Sigmoid colon (tissue), 3 donors: Measurements from ENCODE around the gene SPEN.

ENCODE experiments used
- POLR2A ChIP-seq, 2 donors: fragments of 450-650 bp; IDR thresholded peaks; one replicate each; pipeline ENCODE4 v1.6.1; 2016; ENCODE audit warnings: antibody characterized with exemption in 2 of 2, mild to moderate bottlenecking in 2 of 2, moderate library complexity in 2 of 2
- TF ChIP-seq, protein P1 (sequence below), 4 experiments: fragments of 450-650 bp in 3 of 4; fragments of 200-600 bp in 1 of 4; IDR thresholded peaks; one replicate each; pipeline ENCODE4 v1.5.1; 2016 to 2019; ENCODE audit warnings: antibody characterized with exemption in 4 of 4, mild to moderate bottlenecking in 3 of 4, moderate library complexity in 2 of 4

GRCh38 chr1:15804060-15804459, 43.4 kb upstream of the SPEN start:
- TF ChIP-seq, protein P1, sequence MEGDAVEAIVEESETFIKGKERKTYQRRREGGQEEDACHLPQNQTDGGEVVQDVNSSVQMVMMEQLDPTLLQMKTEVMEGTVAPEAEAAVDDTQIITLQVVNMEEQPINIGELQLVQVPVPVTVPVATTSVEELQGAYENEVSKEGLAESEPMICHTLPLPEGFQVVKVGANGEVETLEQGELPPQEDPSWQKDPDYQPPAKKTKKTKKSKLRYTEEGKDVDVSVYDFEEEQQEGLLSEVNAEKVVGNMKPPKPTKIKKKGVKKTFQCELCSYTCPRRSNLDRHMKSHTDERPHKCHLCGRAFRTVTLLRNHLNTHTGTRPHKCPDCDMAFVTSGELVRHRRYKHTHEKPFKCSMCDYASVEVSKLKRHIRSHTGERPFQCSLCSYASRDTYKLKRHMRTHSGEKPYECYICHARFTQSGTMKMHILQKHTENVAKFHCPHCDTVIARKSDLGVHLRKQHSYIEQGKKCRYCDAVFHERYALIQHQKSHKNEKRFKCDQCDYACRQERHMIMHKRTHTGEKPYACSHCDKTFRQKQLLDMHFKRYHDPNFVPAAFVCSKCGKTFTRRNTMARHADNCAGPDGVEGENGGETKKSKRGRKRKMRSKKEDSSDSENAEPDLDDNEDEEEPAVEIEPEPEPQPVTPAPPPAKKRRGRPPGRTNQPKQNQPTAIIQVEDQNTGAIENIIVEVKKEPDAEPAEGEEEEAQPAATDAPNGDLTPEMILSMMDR (IDR thresholded peaks at IDR 0.05), result no peak
- no peak for TF ChIP-seq POLR2A (IDR thresholded peaks at IDR 0.05)
